HG03135 (cell line): ENCODE measurements around the gene PTBP3.
"Not testable (repeated sequence)": the region's sequence is repeated elsewhere in the genome, so short reads cannot be mapped to it uniquely, and the experiment has no call there.

Experiments
- ATAC-seq: cut with Tn5 transposase; IDR thresholded peaks from one replicate; pipeline ENCODE4 v1.9.1; 2021; ENCODE audit warnings: mild to moderate bottlenecking, moderate library complexity; ENCODE audit not compliant: unreplicated experiment

The PTBP3 gene

DNA sequence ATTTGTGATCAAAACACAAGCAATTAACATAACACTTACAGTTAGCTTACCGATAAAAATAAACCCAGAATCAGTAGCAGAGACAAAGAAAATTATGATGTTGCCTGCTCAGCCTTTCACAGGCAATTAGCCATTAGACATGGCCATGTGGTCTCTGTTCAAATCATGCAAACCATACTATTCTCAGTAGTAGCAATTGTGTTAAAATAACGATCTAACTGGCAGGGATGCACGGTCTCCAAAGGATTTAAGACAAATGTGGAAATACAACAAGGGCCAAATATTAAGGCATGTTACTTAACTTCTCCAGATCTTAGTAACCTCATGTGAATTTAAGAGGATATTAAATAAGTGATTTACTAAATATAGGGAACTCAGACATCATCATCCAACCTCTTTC is 59.5 kb downstream of the PTBP3 start:
- ATAC-seq = no peak

- ATAC-seq = no peak
These were observed 61.8 kb downstream of the PTBP3 start for GRCh38 chr9:112271466-112272098.

DNA sequence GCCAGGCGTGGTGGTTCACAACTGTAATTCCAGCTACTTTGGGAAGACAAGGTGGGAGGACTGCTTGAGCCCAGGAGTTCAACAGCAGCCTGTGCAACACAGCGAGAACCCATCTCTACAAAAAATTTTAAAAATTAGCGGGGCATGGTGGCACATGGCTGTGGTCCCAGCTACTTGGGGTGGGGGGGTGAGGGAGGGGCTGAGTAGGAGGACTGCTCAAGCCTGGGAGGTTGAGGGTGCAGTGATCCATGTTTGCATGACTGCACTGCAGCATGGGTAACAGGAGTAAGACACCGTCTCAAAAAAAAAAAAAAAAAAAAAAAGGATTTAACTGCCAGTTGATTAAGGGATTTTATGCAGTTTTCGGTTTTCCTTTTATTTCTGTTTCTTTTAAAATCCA is 65.0 kb downstream of the PTBP3 start:
- no peak for ATAC-seq

GRCh38 chr9:112267086-112267485 is 66.3 kb downstream of the PTBP3 start:
- not testable (repeated sequence) for ATAC-seq

DNA sequence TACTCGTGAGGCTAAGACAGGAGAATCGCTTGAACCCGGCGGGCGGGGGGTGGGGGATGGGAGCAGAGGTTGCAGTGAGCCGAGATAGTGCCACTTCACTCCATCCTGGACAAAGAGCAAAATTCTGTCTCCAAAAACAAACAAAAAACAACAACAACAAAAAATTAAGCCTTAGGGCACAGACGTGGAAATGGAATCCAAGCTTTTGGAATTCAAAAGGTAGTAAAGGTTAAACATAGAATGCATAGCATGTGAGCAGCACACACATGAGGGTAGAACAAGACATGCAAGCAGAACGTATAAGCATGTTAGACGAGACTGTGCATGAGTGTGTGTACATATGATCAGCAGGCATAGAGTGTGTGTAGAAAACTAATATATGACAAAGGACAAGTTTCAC is 68.0 kb downstream of the PTBP3 start:
- no peak for ATAC-seq

GRCh38 chr9:112262577-112262976 is 70.8 kb downstream of the PTBP3 start:
- no peak for ATAC-seq

GRCh38 chr9:112261133-112261532 is 72.3 kb downstream of the PTBP3 start:
- no peak for ATAC-seq

GRCh38 chr9:112258106-112258505 is 75.3 kb downstream of the PTBP3 start:
- no peak for ATAC-seq

- ATAC-seq = no peak
These were observed 81.2 kb downstream of the PTBP3 start for GRCh38 chr9:112252194-112252593.

DNA sequence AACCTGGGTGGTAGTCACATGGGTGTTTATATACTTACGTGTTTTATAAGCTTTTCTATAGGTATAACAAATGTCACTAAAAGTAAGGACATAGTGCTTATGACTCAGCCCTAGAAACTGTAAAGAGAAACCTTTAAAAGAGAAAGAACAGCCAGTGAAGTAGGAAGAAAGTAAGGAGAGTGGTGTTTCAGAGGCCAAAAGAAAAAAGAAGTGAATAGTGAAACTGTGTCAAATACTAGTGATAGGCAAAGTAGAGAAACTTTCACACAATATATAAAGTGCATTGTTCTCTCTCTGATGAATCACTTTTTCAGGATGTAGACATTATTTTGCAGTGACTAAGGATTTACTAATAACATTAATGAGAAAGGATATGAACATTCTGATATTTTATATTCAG is 84.1 kb downstream of the PTBP3 start:
- ATAC-seq = peak; percentile 74

DNA sequence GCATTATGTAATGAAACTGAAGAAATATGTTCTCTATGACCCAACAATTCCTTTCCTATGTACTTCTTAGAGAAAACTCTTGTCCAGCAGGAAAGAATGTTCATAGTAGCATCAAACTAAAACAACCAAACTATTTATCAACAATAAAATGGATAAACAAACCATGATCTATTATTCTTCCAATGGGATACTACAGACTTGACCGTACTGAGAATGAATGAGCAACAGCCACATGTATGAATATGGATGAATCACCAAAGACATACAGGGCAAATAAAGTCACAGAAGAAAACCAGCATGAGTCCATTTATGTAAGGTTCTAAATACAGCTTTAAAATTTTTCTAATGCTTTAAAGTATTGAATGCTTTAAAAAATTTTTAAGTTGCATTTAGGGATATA is 84.7 kb downstream of the PTBP3 start:
- no peak for ATAC-seq

- no peak for ATAC-seq
These were observed 86.3 kb downstream of the PTBP3 start for GRCh38 chr9:112247090-112247489.

- no peak for ATAC-seq
These were observed 88.3 kb downstream of the PTBP3 start for GRCh38 chr9:112245126-112245525.

DNA sequence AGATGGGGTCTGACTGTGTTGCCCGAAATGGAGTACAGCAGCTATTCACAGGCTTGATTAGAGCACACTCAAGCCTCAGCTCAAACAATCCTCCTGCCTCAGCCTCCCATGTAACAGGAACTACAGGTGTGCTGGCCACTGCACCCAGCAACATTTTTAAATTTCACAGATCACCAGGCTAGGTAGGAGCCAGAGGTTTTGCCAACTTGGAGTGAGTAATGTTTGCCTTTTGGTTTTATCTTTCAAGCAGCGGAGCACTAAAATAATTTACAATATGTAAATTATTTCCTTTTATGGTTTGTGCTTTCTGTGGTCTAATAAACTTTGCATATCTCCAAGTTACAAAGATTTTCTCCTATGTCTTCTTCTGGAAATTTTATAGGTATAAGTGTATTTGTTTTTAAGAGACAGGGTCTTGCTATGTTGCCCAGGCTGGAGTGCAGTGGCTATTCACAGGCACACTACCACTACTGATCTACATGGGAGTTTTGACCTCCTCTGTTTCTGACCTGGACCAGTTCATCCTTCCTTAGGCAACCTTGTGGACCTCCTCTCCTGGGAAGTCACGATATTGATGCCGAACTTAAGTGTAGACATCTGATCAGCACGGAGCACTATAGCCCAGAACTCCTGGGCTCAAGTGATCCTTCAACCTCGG is 91.1 kb downstream of the PTBP3 start:
- no peak for ATAC-seq

DNA sequence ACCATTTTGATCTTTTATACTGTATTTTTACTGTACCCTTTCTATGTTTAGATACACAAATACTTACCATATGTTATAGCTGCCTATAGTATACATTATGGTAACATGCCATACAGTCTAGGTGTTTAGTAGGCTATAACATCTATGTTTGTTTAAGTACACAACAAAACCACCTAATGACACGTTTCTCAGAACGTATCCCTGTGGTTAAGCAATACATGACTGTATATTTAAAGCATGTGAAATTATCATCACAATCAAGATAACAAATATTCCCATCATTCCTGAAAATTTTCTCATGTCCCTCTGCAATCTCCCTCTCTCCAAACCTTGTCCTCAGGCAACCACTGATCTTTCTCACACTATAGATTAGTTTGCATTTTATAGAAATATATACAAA is 91.9 kb downstream of the PTBP3 start:
- ATAC-seq = no peak

DNA sequence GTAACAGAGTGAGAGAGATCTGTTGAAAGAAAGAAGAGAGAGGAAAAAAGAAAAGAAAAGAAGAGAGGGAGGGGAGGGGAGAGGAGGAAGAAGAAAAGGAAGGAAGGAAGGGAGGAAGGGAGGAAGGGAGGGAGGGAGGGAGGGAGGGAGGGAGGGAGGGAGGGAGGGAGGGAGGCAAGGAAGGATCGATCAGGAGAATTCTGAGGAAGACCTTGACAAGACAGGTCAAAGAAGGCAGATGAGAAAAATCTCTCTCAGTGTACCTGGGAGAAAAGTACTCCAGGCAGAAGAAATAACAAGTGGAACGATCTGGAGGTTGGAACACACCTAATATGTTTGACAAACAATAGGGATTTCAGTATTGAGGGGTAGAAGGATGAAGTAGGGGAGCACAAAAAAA is 93.7 kb downstream of the PTBP3 start:
- ATAC-seq = no peak

DNA sequence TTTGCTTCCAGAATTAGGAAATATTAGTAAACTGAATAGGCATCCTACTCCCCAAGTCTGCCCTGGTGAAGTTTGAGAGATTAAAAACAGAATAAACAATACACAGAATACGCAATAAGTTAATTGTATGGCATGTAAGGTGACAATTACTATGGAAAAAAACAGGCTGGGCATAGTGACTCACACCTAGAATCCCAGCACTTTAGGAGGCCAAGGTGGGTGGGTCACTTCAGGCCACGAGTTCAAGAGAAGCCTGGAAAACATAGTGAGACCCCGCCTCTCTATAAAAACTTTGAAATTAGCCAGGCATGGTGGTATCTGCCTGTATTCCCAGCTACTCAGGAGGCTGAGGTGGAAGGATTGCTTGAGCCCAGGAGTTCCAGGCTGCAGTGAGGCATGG is 94.1 kb downstream of the PTBP3 start:
- ATAC-seq = no peak

- no peak for ATAC-seq
These were observed 98.6 kb downstream of the PTBP3 start for GRCh38 chr9:112234779-112235178.

DNA sequence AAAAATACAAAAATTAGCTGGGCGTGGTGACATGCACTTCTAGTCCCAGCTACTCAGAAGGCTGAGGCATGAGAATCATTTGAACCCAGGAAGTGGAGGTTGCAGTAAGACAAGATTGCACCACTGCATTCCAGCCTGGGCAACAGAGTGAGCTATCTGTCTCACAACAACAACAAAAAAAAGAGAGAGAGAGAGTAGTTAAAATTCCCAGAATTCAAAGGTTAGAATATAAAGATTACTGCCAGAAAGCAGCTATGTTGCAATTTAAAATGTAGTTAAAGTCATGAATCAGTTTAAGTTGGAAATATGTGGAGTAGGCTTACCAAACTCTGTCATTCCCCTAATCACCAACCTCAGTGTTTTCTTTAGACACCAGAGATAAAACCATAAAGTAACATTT is 99.7 kb downstream of the PTBP3 start:
- ATAC-seq = no peak

DNA sequence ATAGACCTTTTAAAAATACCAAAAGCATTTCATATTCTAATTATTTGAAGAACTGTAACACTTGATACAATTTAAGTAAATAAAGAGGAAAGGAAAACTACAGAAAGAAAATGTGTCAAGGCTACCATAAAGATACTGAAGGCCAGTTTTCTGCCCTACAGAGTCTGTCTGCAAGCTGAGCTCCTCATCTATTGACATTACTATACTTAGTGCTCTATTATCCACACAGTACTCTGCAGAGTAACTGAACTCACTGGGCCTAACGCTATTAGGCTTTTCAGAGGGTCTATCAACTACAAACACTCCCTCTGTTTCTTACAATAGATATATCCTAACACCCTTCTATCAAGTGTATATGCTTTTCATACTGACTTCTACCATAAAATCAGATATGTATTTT is 101.2 kb downstream of the PTBP3 start:
- ATAC-seq = no peak

- ATAC-seq = no peak
These were observed 107.3 kb downstream of the PTBP3 start for GRCh38 chr9:112226091-112226490.

GRCh38 chr9:112224401-112225289 is 108.8 kb downstream of the PTBP3 start:
- peak; percentile 83 for ATAC-seq
